SHP77 treated with DMSO at 0.1 percent for 48 hours (cell line): ENCODE measurements around the gene CALR3.
"Not testable (repeated sequence)": the region's sequence is repeated elsewhere in the genome, so short reads cannot be mapped to it uniquely, and the experiment has no call there.

Experiments used
- DNase-seq: peaks from one replicate; lab custom pipeline; 2025; lab: John Stamatoyannopoulos, UW

The CALR3 gene, protein sequence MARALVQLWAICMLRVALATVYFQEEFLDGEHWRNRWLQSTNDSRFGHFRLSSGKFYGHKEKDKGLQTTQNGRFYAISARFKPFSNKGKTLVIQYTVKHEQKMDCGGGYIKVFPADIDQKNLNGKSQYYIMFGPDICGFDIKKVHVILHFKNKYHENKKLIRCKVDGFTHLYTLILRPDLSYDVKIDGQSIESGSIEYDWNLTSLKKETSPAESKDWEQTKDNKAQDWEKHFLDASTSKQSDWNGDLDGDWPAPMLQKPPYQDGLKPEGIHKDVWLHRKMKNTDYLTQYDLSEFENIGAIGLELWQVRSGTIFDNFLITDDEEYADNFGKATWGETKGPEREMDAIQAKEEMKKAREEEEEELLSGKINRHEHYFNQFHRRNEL

GRCh38 chr19:16495982-16496612 is at the start of gene CALR3, which contains the start of gene C19orf44:
CALR3 (minus strand) TSS chr19:16496167; CDS start chr19:16496129, 38 bp downstream.
C19orf44 (plus strand) TSS chr19:16496394; CDS start chr19:16500793, 4,399 bp downstream.
- peak; percentile 100 for DNase-seq

GRCh38 chr19:16544473-16545231 is 48.7 kb upstream of the CALR3 start:
- no peak for DNase-seq

DNA sequence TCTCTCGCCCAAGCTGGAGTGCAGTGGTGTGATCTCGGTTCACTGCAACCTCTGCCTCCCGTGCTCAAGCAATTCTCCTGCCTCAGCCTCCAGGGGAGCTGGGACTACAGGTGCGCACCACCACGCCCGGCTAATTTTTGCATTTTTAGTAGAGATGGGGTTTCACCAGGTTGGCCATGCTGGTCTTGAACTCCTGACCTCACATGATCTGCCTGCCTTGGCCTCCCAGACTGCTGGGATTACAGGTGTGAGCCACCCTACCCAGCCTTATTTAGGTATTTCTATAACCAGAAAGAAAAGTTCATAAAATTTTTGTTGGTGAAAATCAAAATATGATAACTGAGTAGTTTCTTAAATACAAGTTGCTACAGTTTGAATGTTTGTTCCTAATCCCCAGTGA is 47.8 kb upstream of the CALR3 start:
- DNase-seq = not testable (repeated sequence)

DNA sequence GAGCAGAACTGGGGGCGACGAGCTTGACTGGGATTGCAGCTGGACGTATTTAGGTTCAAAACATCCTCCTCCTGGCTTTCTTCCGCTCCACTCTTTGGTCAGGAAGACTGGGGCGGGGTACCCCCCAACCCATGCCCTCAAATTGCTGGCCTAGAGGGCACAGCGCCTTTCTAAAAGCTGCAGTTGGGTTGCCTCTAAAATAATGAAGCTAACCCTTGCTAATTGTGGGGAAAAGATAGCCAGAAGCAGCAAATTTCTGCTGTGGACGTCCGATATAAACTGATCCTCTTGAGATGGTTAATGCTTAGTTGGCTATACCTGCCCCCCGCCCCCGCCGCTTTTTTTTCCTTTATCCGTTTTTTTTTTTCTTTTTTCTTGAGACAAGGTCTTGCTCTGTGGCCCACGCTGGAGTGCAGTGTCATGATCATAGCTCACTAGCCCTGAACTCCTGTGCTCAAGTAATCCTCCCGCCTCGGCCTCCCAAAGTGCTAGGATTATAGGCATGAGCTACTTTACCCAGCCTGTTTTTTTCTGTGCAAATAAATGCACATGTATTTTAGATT is 47.0 kb upstream of the CALR3 start:
- DNase-seq = no peak

DNA sequence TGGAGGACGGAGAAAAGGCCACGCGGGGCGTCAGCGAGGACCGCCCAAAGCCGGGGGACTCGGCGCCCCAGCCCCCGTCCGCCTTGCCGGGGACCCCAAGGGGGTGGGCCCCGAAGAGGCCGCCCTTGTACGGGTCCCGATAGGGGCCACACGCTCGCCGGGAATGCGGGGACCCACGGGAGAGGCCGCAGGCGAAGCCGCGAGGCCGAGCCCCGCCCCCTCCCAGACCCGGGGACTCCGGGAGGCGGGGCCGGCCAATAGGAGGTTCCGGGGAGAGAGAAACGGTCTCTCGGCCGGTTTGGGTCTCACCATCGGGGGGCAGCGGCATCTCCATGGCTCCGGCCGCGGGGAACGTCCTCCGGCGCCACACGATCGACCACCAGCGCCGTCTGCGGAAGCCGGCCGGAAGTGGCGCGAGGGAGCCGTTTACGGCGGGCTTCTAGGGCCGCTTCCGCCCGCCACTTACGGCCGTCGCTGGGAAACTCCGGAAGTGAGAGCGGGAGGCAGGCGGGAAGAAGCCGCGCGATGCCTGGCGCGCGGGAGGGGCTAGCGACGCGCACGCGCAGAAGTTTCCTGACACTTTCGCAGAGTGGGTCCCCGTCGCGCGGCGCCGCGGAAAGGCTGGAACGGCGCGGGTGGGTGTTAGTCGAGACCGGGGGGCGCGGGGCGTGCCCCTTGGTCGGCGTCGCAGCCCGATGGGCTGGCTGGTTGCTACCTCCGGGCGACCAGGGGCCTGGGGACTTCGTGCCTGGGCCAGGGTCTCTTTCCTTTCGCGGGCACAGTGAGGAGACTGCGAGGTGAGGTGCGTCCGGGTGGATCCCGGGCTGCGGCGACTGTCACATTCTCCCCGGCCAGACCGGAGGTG is 46.3 kb upstream of the CALR3 start, which contains the start of gene CHERP:
Gene CHERP, minus strand, starts transcription at position 393 of the 865 bp plus-strand sequence. Its CDS starts 59 bp downstream, at position 334.
- DNase-seq = peak; percentile 93

GRCh38 chr19:16541526-16542044 is 45.6 kb upstream of the CALR3 start:
- no peak for DNase-seq

DNA sequence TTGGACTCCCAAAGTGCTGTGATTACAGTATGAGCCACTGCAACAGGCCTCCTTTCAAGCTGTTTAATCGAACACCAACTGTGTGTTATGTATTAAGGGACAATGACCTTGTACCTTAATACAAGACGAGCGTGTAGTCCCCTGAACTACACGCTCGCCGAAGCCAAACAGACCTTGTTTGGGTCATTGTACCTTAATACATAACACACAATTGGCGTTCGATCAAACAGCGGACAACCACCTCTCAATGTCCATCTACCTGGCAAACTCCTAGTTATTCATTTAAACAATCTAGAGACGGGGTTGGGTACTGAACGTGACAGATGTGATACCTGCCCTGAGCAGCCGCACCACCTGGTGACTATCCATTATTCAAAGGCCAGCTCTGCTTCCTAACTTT is 45.0 kb upstream of the CALR3 start:
- no peak for DNase-seq

GRCh38 chr19:16537111-16537510 is 41.1 kb upstream of the CALR3 start:
- DNase-seq = no peak

GRCh38 chr19:16536130-16536529 is 40.2 kb upstream of the CALR3 start:
- no peak for DNase-seq

- no peak for DNase-seq
Observed at GRCh38 chr19:16535381-16535780, 39.4 kb upstream of the CALR3 start.

- DNase-seq = no peak
Observed at GRCh38 chr19:16532440-16533234, 36.7 kb upstream of the CALR3 start.

GRCh38 chr19:16531380-16531669 is 35.4 kb upstream of the CALR3 start:
- DNase-seq = no peak

- no peak for DNase-seq
Observed at GRCh38 chr19:16530540-16531379, 34.8 kb upstream of the CALR3 start.

GRCh38 chr19:16529466-16530144 is 33.6 kb upstream of the CALR3 start:
- DNase-seq = no peak

- DNase-seq = no peak
Observed at GRCh38 chr19:16527971-16528521, 32.1 kb upstream of the CALR3 start.

- no peak for DNase-seq
Observed at GRCh38 chr19:16527334-16527935, 31.5 kb upstream of the CALR3 start.

- DNase-seq = no peak
Observed at GRCh38 chr19:16525751-16526481, 29.9 kb upstream of the CALR3 start.
